Measurements from ENCODE around the gene BZW2.

Gene BZW2

GRCh38 chr7:16745645-16746044 lies 99.7 kb downstream of the BZW2 start:
- peaks cover 17% of the 10 kb centered on the region for H3K4me1 ChIP-seq (ENCODE audit: insufficient read depth, poor library complexity, severe bottlenecking)
- no peak overlapping the region for H3K4me3 ChIP-seq (ENCODE audit: severe bottlenecking)
- H3K27ac ChIP-seq (ENCODE audit: poor library complexity, severe bottlenecking): no peak overlapping the region
- ATAC-seq (ENCODE audit: low read depth) (no peak), DNase-seq (ENCODE audit: low spot score) (no peak)
- no peaks in the 10 kb centered on the region for H3K27me3 ChIP-seq (ENCODE audit: insufficient read depth, poor library complexity, severe bottlenecking)
- no peaks in the 10 kb centered on the region for H3K9me3 ChIP-seq (ENCODE audit: severe bottlenecking)
- no peaks in the 10 kb centered on the region for H3K36me3 ChIP-seq (ENCODE audit: low read depth)
- no peak for TF ChIP-seq CTCF (IDR thresholded peaks at IDR 0.05; ENCODE audit: poor library complexity, severe bottlenecking)

DNA sequence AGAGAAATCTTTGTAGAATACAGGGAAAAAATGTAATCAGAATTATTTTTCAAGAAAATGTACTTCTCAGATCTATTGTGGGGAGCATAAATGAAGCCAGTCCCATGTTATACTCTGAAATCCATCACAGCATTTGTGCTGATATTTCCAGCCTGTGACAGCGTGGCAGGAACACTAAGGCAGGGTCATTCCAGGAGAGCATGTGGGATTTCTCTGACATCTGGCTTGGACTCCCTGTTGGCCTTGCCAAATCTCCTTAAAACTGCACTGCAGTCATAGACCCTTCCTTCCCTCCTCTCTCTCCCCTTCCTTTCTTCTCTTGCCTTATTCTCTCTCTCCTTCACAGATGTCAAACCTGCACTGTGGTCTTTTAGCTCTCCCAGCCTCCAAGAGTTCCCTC lies 101.1 kb downstream of the BZW2 start:
- Histone ChIP-seq H3K9me3 (ENCODE audit: severe bottlenecking) (no peaks in the 10 kb centered on the region), H3K4me1 (ENCODE audit: insufficient read depth, poor library complexity, severe bottlenecking) (peaks cover 12% of the 10 kb centered on the region), H3K27ac (ENCODE audit: poor library complexity, severe bottlenecking) (no peak overlapping the region), H3K36me3 (ENCODE audit: low read depth) (no peaks in the 10 kb centered on the region), H3K27me3 (ENCODE audit: insufficient read depth, poor library complexity, severe bottlenecking) (no peaks in the 10 kb centered on the region), H3K4me3 (ENCODE audit: severe bottlenecking) (no peak overlapping the region)
- TF ChIP-seq CTCF (IDR thresholded peaks at IDR 0.05; ENCODE audit: poor library complexity, severe bottlenecking): no peak
- DNase-seq (ENCODE audit: low spot score) (no peak), ATAC-seq (ENCODE audit: low read depth) (no peak)

GRCh38 chr7:16753102-16753931 lies 107.3 kb downstream of the BZW2 start, which contains the start of gene TSPAN13:
TSPAN13 (plus strand) TSS chr7:16753755; CDS start chr7:16753968, 213 bp downstream.
- H3K36me3 ChIP-seq (ENCODE audit: low read depth): no peaks in the 10 kb centered on the region
- no peaks in the 10 kb centered on the region for H3K27me3 ChIP-seq (ENCODE audit: insufficient read depth, poor library complexity, severe bottlenecking)
- no peak for TF ChIP-seq CTCF (IDR thresholded peaks at IDR 0.05; ENCODE audit: poor library complexity, severe bottlenecking)
- peak within 1 kb of the TSS; percentile 20 for H3K27ac ChIP-seq (ENCODE audit: poor library complexity, severe bottlenecking)
- DNase-seq (ENCODE audit: low spot score): peak; percentile 97
- H3K9me3 ChIP-seq (ENCODE audit: severe bottlenecking): no peaks in the 10 kb centered on the region
- ATAC-seq (ENCODE audit: low read depth): peak; percentile 95
- H3K4me1 ChIP-seq (ENCODE audit: insufficient read depth, poor library complexity, severe bottlenecking): peaks cover 12% of the 10 kb centered on the region
- H3K4me3 ChIP-seq (ENCODE audit: severe bottlenecking): peak within 1 kb of the TSS; percentile 63

DNA sequence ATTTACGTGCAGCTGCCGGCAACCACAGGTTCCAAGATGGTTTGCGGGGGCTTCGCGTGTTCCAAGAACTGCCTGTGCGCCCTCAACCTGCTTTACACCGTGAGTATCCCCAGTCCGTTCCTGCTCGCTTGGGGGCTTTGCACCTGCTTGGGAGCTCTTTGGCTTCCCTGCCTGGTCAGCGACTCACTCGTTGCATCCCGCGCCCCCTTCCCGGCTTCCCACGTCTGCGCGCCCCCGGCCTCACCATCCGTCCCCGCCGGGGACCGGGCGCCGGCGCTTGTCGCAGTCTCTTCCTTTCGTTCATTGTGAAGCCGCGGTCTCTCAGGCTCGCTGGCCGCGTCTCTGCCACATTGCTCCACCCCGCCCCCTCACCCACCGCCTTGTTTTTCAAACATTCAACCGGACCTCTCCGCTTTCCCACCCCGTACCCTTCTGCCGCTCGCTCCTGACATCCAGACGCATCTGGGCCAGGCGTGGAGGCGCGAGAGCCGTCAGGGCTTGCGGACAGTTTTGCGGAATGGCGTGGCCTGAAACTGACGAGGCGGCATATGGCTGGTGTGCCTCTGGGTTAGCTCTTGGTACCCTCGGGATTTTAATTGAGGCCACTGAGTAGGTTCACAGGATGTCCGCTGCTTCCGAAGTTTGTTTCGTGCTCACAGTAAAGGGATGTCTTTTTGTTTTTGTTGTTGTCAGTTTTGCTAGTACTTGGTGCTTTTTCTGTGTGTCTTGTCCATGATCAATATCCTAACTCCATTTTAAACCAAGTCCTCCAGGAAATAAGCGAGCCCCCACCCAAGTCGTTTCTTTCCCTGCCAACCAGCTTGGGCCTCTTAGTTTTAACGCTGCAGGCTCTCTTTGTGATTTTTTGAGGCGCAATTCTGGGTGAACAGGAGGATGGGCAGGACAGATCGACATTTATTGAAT lies 108.2 kb downstream of the BZW2 start:
- H3K4me1 ChIP-seq (ENCODE audit: insufficient read depth, poor library complexity, severe bottlenecking): peaks cover 12% of the 10 kb centered on the region
- H3K4me3 ChIP-seq (ENCODE audit: severe bottlenecking): peak overlapping the region; percentile 63
- H3K27ac ChIP-seq (ENCODE audit: poor library complexity, severe bottlenecking): peak overlapping the region; percentile 20

More for the DNA sequence above, 108.2 kb downstream of the BZW2 start:
- Histone ChIP-seq H3K36me3 (ENCODE audit: low read depth) (no peaks in the 10 kb centered on the region), H3K9me3 (ENCODE audit: severe bottlenecking) (no peaks in the 10 kb centered on the region), H3K27me3 (ENCODE audit: insufficient read depth, poor library complexity, severe bottlenecking) (no peaks in the 10 kb centered on the region)
- ATAC-seq (ENCODE audit: low read depth) (peak; percentile 45), DNase-seq (ENCODE audit: low spot score) (peak; percentile 61)
- TF ChIP-seq CTCF (IDR thresholded peaks at IDR 0.05; ENCODE audit: poor library complexity, severe bottlenecking): no peak
